ENCODE measurements around the gene ANP32B. TPM values are rescaled to one million over a fixed set of nuclear protein-coding genes. Genes with fewer than 3 reads are reported as not detected.
"Not testable (repeated sequence)": the region's sequence is repeated elsewhere in the genome, so short reads cannot be mapped to it uniquely, and the experiment has no call there.

The ANP32B gene
- total and polyA plus RNA-seq, 7 donors: 31.4 to 217 (median 66.7) TPM

GRCh38 chr9:97990259-97990658 is 7.1 kb downstream of the ANP32B start:
- Histone ChIP-seq H3K4me3 (no peak overlapping the region), H3K36me3 (peaks cover 0 to 7% (median 0%) of the 10 kb centered on the region in 4 donors), H3K9me3 (no peaks in the 10 kb centered on the region), H3K27me3 (no peaks in the 10 kb centered on the region), H3K4me1 (peaks cover 0 to 90% (median 82%) of the 10 kb centered on the region in 4 donors), H3K27ac (peak overlapping the region in 2 of 4 donors; percentile 65 to 70)
- no peak for DNase-seq
- intact Hi-C loops (cut with DNase I): no loop called here
- no peak for TF ChIP-seq CTCF (IDR thresholded peaks at IDR 0.05)
- TF ChIP-seq EP300 (IDR thresholded peaks at IDR 0.05): no peak
- TF ChIP-seq POLR2A (IDR thresholded peaks at IDR 0.05): no peak
- TF ChIP-seq POLR2AphosphoS5 (IDR thresholded peaks at IDR 0.05): no peak
- WGBS, 2 donors: 51 to 52% methylated on average over 2 of the region's 2 CpGs

- no peak for TF ChIP-seq CTCF (IDR thresholded peaks at IDR 0.05)
- intact Hi-C loops (cut with DNase I): no loop called here
- H3K27me3 ChIP-seq: no peaks in the 10 kb centered on the region
- H3K27ac ChIP-seq: no peak overlapping the region
- no peak overlapping the region for H3K4me3 ChIP-seq
- H3K36me3 ChIP-seq: peaks cover 0 to 21% (median 0%) of the 10 kb centered on the region in 4 donors
- peaks cover 0 to 77% (median 68%) of the 10 kb centered on the region in 4 donors for H3K4me1 ChIP-seq
- H3K9me3 ChIP-seq: no peaks in the 10 kb centered on the region
- DNase-seq: no peak
- 59 to 63% methylated on average over 5 of the region's 5 CpGs for WGBS, 2 donors
These were observed 8.7 kb downstream of the ANP32B start for GRCh38 chr9:97991818-97992217.

- WGBS, 2 donors: 49 to 80% methylated on average over 6 of the region's 6 CpGs
- no peak for DNase-seq
- Histone ChIP-seq H3K36me3 (peaks cover 0 to 25% (median under 1%) of the 10 kb centered on the region in 4 donors), H3K4me3 (no peak overlapping the region), H3K27me3 (no peaks in the 10 kb centered on the region), H3K9me3 (no peaks in the 10 kb centered on the region), H3K4me1 (peaks cover 0 to 73% (median 66%) of the 10 kb centered on the region in 4 donors), H3K27ac (no peak overlapping the region)
- intact Hi-C loops (cut with DNase I): no loop called here
- no peak for TF ChIP-seq POLR2AphosphoS5 (IDR thresholded peaks at IDR 0.05)
- TF ChIP-seq POLR2A (IDR thresholded peaks at IDR 0.05): no peak
- no peak for TF ChIP-seq CTCF (IDR thresholded peaks at IDR 0.05)
These were observed 9.1 kb downstream of the ANP32B start for GRCh38 chr9:97992219-97992618.

DNA sequence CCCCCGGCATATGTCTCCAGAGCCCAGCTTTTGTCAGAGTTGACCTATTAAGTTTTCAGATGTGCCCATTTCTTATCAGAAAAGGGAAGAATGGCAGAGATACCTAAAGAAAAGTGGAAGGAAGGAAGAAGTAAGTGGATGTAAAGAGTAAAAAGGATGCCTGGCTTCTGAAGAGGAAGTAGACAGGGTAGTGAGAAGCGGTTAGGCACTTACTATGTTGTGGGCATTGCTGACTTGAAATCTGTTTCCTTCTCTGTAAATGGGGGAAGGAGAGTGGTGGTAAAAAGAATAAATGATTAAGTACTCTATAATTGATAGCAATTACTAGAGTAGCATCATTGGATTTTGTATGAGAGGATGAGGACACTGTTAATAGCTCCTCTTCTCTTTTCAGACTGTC is 9.9 kb downstream of the ANP32B start:
- no peak overlapping the region for H3K27ac ChIP-seq
- TF ChIP-seq EP300 (IDR thresholded peaks at IDR 0.05): no peak
- no peak for TF ChIP-seq POLR2AphosphoS5 (IDR thresholded peaks at IDR 0.05)
- TF ChIP-seq POLR2A (IDR thresholded peaks at IDR 0.05): no peak
- H3K36me3 ChIP-seq: peaks cover 0 to 30% (median 3%) of the 10 kb centered on the region in 4 donors
- H3K4me1 ChIP-seq: peaks cover 0 to 65% (median 60%) of the 10 kb centered on the region in 4 donors
- no peaks in the 10 kb centered on the region for H3K9me3 ChIP-seq
- H3K27me3 ChIP-seq: no peaks in the 10 kb centered on the region
- intact Hi-C loops (cut with DNase I): no loop called here
- no peak overlapping the region for H3K4me3 ChIP-seq
- 56 to 85% methylated on average over 2 of the region's 2 CpGs for WGBS, 2 donors
- no peak for DNase-seq

DNA sequence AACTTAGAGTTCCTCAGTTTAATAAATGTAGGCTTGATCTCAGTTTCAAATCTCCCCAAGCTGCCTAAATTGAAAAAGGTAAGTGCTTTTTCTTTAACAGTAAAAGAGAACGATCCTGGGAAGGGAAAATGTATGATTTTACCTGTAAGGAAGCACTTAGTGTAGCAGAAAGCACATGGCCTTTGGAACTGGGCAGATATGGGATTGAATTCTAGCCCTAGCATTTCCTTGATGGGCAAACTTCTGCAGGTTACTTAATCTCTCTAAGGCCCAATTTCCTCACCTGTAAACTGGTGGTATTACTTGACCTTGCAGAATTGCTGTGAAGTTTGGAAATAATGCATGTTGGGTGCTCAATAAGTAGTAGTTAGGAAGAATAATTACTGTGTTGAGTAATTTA is 11.6 kb downstream of the ANP32B start:
- H3K36me3 ChIP-seq: peaks cover 0 to 38% (median 6%) of the 10 kb centered on the region in 4 donors
- intact Hi-C loops (cut with DNase I): no loop called here

GRCh38 chr9:97996676-97997075 is 13.5 kb downstream of the ANP32B start:
- Histone ChIP-seq H3K36me3 (peaks cover 0 to 50% (median 8%) of the 10 kb centered on the region in 4 donors), H3K4me1 (peaks cover 0 to 28% (median 25%) of the 10 kb centered on the region in 4 donors)
- intact Hi-C loops (cut with DNase I); H3K27me3 ChIP-seq; H3K9me3 ChIP-seq; DNase-seq; H3K27ac ChIP-seq; H3K4me3 ChIP-seq: not testable (repeated sequence)
- 93 to 96% methylated on average over 7 of the region's 7 CpGs for WGBS, 2 donors

More for the DNA sequence above, 11.6 kb downstream of the ANP32B start:
- no peaks in the 10 kb centered on the region for H3K9me3 ChIP-seq
- H3K27ac ChIP-seq: no peak overlapping the region
- DNase-seq: no peak
- WGBS, 2 donors: 46 to 72% methylated on average over 1 of the region's 1 CpG
- TF ChIP-seq POLR2A (IDR thresholded peaks at IDR 0.05) (no peak), EP300 (IDR thresholded peaks at IDR 0.05) (no peak), CTCF (IDR thresholded peaks at IDR 0.05) (no peak), POLR2AphosphoS5 (IDR thresholded peaks at IDR 0.05) (no peak)
- H3K4me1 ChIP-seq: peaks cover 0 to 48% (median 44%) of the 10 kb centered on the region in 4 donors
- H3K4me3 ChIP-seq: no peak overlapping the region
- no peaks in the 10 kb centered on the region for H3K27me3 ChIP-seq

Data from sigmoid colon (tissue), 7 donors.